Brain pericyte (primary cell): ENCODE results near the gene SPECC1L.

Source experiments
- DNase-seq: peaks from one replicate; pipeline ENCODE4 v3.0.0-alpha.2; 2012; ENCODE audit warnings: low read depth, low spot score

The SPECC1L gene

DNA sequence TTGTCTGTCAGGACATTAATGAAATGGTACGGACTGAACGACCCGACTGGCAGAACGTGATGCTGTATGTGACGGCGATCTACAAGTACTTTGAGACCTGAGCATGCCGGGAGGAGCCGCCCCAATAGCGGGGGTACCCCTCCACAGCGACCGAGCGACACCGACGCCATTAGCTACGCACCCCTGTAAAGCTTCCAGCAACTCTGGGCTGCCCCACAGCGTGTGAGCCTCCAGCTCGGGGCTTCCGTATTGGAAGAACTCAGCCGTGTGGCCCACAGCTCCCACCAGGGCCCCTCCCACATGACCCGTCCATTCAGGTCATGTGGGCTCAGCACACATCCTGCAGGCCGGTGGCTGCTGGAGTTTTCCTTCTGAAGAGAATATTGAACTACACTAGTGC is 143.9 kb downstream of the SPECC1L start:
- DNase-seq: no peak

DNA sequence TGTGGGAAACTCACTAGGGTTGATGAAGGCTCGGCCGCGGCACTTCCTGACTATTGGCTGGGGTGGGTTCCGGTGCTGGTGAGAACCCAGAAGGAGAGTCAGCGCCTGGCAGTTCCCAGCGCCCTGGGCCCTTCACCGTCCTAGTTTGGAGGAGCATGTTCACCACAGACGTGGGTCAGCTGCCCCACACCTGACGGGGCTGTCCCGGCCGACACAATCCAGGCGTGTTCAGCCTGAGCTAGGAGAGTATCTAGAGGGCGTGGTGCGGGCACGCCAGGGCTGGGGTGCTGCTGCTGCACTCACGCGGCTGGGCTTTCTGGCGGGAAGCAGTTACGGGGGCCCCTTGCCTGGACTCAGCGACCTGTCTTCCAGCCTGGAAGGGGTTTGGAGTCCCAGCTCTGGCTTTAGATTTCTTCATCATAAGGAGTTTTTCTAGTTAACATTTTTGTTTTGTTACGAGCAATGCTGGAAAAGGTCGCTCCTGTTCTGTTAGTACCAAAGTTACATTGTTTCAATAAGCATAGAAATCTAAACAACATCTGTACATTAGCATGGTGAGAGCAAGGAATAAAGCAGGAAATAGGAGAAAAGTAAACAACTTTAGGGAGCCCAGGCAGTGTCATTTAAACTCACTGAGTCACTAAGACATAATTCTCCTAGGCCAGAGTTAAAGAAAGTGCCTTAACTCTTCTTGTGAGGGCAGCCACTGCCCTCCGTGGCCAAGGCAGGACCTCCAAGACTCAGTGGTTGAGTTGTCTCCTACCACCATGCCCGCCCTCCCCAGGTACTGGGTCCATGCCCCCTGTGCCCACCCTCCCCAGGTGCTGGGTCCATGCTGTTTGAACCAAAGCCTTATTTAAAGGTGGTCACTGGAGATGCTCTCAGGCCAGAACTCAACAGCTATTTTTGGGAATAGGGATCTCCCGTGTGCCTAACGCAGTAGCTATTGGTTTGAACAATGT is 144.6 kb downstream of the SPECC1L start:
- DNase-seq: no peak

DNA sequence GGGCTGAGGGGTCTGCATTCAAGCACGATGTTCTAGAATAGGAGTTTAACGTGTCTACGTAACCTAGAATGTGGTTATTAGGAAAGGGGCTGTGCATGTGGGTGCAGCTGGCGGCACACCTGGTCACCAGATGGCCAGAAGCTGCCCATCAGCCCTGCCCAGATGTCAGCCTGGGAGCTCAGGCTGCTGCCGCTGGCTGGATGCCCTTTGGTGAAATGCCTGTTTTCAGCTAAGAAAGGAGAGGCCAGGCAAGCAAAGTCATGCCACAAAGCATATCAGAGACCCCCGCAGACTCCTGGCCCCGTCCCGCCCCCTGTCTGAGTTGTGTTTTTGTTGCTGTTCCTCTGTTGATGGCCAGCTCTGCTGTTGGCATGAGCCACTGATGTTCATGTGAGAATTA is 145.5 kb downstream of the SPECC1L start:
- DNase-seq: no peak

DNA sequence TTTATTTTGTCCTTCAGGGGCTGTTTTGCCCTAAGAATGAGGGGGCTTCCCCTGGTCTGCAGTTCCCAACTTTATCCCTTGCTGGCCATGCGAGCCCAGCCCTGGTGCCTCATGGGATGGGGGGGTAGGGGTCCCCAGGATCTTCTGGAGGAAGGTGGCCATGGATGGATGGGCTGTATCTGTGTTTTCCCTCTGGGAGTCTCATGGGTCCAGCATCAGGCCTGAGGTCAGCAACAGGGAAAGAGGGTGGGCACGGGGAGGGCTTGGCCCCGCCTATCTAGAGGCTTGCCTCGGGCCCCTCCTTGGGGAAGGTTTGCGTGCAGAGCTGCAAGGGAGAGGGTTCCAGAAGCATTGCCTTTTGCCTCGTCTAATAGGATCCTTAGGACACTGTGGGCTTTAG is 146.0 kb downstream of the SPECC1L start:
- DNase-seq: no peak

DNA sequence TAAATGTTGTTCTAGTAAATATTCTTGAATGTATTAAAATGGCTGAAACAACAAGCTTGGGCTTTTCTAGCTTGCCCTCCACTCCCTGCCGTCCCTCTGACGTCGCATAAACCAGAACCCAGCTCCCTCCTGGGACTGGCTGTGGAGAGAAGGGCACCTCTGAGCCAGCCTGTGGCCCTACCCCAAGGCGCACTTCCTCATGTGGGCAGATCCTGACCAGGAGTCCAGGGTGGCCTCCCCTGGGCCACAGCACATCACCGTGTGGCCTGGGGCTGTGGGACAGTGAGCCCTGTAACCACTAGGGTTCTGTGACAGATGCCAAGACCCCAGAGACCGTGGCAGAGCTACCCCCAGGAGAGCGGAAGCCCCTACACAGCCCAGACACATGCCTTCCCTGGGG is 146.6 kb downstream of the SPECC1L start:
- no peak for DNase-seq

DNA sequence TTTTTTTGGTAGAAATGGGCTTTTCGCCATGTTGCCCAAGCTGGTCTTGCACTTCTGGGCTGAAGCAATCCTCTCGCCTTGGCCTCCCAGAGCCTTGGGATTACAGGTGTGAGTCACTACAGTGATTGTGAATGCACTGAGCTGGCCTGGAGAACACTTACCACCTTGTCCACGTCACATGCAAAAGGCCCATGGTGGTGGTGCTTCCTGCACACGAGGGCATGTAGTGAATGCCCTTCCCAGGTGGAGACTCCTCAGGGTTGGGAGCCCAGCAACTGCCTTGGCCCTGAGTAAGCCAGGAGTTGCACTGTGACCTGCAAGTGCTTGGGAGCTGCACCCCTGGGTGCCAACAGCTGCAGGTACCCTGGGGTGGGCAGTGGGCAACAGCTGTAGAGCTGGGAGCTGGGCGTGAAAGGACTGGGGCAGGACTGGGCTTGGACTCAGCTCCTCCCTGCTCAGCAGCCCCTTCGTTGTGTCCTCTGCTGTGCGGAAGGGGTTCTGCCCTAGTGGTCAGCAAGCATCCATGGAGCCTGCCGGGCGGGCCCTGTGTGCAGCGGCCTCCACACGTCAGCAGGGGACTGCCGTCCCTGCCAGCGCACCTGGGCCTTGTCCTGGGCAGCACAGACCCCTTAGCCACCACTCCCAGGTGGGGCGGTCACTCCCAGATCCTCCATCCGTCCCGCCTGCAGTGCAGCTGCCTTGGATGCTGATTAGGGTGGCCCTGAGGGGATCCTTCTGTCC is 147.4 kb downstream of the SPECC1L start:
- no peak for DNase-seq

DNA sequence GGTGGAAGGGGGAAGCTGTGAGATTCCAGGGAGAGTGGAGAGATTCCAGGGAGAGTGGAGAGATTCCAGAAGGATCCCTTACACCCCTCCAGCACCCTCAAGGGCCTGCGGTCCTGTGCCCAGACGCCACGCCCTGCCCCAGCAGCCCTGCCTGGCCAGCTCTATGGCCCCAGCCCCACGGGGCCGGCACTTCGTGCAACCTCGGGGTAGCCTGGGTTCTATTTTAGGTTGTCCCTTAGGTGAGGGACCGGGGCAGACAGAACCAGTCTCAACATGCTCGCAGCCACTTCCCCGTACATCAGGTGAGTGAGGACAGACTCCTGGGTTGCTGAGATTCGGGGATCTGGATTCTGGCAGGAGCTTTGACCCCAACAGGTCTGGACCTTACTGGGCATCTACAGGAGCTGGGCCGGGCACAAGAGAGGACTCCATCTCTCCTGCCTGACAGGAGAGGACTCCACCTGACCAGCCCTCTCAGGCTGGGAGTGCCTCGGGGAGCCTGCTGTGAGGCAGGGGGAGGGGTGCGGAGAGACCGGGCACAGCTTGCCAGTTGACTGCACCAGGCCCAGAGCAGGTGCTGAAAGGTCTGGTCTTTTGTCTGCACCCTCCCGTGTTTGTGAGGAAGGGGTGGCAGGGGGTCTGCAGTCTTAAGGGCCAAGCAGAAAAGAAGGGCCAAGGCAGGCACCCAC is 148.3 kb downstream of the SPECC1L start:
- DNase-seq: no peak

DNA sequence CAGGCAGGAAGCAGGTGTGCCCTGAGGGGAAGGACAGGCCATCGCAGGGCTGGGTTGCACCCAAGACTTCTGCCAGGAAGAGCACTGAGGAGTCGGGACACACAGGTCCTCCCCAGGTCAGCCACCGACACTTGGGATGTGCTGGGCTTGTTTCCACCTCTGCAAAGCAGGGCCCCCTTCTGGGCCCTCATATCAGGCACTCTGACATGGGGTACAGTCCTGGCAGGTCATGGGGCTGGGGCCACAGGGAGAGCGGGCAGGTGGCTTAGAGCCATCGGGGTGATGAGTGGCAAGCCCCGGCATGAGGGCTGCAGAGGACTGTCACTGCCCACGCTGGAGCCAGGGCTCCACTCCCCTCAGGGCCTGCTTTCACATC is 148.8 kb downstream of the SPECC1L start:
- DNase-seq: no peak

DNA sequence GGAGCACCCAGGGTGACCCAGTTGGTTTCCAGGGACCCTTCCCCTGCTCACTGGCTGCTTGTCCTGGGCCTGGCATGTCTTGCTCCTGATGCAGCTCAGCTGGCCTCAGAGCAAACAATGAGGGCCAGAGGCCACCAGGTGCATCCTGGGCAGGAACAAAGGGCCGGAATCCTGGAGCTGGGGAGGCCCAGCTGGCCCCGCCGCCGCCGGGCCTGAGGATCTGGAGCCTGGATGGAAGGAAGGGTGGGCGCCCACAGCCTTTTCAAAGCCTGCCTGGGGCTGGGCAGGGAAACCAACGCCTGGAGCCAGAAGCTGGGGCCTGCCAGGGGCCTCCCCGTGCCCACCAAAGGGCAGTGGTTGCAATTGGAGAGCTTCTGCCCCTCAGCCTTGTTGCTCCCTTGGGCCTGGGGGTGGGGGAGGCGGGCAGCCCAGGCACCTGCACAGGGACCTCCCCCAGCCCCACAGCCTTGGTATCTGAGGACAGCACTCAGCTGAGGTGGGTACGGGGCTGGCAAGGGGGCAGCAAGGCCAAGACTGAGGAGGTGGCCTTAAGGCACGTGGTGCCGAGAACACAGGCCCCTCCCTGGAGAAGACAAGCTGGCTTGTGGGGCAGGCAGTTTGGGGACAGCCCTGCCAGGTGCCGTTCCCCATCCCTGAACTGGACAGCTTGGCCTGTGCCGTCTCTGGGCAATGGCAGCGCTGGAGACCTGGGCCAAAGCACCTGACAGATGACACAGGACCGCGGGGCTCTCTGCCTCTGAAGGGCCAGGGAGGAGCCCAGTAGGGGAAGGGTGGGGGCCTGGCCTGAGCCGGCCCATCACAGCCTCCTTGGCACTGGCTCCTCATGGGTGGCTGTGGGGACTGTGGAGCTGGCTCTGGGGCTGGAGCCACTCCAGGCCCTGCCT is 149.7 kb downstream of the SPECC1L start:
- DNase-seq: no peak

DNA sequence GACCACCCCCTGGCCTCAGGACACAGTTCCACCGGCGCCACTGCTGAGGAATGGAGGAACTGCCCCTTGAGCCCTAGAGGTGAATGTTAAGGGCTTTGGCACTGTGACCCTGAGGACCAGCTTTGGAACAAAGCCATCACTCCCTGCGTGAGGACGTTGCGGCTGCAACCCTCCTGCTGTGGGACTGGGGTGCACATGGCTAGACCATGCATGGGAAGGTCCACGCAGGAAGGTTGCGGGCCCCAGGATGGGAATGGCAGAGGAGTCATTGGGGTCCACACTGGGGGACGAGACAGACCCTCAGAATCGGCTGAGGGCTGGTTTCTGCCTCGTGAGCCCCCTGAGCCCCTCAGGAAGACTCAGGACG is 150.3 kb downstream of the SPECC1L start:
- DNase-seq: no peak

DNA sequence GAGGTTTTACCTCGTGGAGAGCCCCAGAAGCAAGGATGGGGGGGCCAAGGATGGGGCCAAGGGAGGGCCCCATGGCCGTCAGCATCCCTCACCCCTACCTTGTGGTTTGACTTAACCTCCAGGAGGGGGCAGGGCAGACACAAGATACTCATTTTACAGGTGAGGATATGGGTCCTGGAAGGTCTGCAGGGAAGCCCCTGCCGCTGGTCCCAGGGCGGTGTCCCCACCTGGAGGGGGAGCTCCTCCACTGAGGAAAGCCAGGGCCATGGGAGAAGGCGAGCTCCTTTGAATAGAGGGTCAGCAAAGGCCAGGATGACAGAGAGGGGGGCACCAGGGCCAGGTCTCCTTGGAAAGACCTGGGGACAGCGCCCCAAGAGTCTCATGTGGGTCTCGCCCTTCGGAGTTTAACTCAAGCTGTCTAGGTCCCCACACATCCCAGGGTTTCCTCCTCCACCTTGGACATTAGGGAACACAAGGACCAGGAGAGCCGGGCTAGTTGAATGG is 150.8 kb downstream of the SPECC1L start:
- no peak for DNase-seq

DNA sequence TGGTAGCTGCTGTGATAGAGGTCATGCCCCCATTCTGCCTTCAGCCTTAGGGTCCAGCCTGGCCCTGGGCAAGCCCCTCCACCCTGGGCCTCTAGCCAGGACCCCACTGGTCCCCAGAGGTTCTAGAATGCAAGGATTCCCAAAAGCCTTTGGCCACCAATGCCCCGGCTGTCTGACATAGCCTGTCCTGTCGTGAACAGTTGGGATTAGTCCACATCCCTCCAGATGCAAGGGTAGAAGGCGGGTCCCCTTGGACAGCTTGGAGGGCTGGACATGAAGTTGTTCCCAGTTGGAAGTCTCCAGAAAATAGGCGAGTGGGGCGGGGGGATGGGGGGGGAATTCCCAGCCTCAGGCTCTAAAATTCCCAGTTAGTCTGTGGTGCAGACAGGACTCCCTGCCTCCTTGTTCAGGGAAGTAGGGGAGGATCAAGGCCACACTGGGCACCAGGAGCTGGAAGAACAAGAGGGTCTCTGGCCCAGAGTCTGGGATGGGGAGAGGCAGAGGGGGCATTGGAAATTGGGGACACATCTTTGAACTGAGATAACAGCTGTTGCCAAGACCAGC is 151.6 kb downstream of the SPECC1L start:
- no peak for DNase-seq

DNA sequence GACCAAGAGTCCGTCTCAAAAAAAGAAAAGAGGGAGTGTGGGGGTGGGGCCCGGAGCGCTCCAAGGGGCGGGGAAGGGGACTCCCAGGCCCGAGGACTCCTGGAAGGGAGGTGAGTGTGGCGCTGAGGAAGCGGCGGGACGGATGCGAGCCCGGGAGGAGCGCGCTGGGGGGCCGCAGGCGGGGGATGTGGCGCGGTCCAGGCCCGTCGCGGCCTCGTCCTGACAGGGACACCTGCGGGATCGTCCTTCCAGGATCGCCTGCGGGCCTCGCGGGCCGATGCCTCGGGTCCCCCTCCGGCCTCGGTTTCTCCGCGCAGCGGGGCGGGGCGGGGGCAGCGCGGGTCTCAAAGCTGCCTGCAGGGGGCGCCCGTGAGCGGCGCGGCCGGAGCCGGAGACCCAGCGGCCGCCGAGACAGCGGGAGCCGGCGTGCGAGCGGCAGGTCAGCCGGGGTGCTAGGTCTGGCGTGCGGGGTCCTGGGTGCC is 152.9 kb downstream of the SPECC1L start:
- DNase-seq: no peak

DNA sequence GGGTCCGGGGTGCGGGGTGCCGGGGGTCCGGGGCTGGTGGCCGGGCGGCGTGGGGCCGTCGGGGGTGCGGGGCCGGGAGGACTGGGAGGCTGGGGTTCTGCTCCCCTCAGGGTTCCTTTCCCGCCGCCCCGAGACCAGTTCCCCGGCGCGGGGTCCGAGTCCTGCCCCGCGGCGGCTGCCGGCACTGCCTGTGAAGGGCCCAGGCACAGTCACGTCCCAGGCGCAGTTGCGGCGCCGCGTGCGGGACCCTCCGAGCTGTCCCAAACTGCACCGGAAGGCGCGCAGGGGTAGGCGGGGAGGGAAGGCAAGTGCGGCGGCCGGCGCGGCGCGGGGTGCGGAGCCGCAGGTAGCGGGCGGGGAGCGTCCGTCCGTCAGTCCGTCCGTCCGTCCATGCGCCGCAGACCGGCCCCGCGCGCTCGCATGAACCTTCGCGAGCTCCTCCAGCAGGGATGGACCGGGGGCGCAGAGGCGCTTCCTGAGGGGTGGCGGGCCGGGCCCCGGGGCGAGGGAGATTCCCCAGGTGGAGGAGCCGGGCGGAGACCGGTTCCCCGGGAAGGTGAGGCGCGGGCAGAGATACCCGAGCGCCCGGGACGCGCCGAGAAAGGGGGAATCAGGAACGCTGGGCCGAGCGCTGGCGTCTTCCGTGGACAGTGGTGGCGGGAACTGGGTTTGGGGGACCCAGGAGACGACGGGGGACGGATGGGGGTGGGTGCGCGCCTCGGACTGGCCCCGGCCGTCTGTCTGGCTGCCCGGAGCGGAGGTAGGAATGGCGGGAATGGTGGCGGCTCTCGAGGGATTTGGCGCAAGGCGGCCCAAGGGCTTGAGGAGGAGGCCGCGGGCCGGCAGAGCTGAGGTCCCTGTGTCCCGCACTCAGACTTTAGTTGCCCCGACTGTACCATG is 153.6 kb downstream of the SPECC1L start:
- no peak for DNase-seq

DNA sequence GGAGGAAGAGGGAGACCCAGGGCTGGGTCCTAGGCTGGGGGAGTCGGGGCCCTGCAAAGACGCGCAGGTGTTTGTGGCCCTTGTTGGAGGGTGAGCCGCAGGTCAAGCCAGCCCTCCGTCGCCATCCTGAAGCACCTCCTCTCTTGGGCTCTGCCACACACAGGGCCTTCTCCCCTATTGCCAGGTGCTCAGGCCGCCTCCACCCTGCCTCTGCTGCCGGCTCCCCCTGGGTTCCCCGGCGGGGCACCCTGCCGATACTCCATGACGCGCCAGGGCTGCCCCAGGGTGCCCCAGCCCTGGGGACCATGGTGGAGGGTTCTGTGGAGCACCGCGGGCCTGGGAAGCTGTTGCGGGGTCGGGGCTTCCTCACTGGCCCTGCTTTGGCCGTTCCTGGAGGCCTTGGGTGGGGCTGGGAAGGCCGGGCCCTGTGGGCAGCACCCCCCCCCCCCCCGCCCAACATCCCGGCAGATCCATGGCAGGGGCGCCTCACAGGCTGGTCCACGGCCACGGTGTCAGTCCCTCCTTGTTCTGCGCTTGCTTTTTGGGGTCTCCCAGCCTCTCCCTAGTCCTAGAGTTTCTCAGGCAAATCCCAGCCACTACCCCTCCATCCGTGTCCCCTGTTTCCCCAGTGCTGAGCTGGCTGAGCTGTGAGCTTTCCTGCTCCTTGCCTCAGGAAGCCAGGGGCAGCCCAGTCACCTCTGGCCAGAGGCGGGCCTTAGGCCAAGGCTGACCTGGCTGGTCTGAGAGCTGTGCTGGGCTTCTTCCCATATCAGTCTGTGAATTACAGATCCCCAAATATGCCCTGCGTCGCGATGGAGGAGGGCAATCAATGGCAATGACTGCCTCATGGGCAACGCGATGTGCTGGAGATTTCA is 154.5 kb downstream of the SPECC1L start:
- DNase-seq: no peak

DNA sequence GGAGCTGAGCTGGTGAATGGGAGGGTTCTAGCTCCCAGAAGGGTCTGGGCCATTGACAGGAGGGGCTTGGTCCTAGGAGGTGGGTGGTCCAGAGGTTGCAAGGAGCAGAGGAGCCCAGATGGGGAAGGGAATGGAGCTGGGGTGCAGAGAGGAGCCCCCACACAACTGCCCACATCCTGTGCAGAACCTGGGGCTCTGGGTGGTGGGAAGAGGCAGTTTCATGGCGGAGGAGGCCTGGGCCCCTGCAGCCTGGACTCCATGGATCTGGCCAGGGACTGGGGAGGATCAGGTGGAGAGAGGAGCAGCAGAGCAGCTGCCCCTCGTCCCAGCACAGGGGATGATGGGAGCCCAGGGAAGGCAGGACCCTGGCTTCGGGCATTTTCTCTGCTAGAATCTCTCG is 155.8 kb downstream of the SPECC1L start:
- DNase-seq: no peak

DNA sequence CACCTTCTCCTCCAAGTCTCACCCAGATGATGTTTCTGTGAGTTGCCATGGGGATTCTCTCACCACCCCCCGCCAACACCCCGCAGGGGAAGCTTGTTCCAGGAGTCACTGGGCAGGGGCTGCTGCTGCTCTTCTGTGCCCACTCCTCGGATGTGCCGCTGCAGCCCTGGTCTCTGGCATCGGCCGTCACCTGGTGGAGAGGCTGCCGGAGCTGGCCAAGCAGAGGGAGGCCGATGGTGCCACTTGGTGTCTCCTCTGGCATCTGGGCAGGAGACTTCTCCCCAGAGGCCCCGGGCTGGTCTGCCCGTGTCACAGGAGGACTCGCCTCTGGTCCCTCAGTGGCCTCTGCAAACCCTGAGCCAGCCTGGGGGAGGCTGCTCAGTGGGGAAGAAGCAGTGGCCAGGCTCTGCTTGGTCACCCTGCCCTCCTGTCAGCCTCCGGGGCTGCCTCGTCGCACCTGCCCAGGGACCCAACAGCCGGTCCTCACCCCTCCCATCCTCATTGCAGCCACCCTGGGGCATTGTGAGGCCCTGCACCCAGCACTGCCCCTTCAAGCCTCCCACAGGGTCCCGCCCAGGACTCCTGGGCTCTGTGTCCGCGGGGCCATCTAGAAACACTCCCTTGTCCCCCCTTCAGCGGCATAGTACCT is 156.3 kb downstream of the SPECC1L start:
- DNase-seq: no peak

DNA sequence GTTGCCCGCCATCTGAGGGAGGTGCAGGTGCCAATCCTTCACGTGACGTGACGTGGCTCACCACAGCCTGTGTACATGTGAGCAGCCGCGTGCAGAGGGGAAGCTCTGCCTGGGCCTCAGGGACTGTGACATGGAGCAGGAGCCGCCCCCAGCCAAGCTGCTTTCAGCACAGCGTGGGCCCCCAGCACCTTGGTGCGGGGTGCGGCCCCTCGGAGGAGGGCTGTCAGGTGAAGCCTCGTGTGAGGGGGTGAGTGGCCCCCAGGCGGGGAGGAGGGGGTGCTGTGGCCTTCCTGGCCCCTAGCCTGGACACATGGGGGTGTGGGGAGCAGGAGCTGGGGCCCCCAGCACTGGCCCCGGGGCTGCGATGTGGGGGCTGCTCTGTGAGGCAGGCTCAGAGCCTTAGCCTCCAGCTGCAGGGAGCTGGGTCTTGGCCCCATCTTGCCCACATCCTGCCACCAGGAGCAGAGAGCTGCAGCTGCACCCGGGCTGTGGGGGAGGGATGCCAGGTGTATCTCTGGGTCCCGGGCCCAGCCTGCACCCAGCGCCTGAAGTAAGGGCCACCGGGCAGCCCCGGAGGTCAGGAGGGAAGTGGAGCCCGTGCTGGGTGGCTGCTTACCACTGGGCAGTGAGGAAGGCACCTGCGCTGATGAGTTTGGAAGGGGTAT is 157.0 kb downstream of the SPECC1L start, which contains the start of gene ADORA2A:
Gene ADORA2A, plus strand, starts transcription at position 100 of the 665 bp plus-strand sequence. CDS start 5,806 bp downstream, outside the sequence.
- no peak for DNase-seq
